Thoracic aorta (tissue), 2 donors: ENCODE results near the gene DOK1. TPM values are rescaled to one million over a fixed set of nuclear protein-coding genes. Genes with fewer than 3 reads are reported as not detected.
A peak's percentile ranks its signal among the peaks of the same experiment; 100 is the strongest.

Source experiments
- ATAC-seq: fragments of 150-250 bp; one replicate; pipeline ENCODE4 v1.8.0; 2017; ENCODE audit warnings: low read depth; ENCODE audit not compliant: insufficient number of reproducible peaks, low FRiP score
- DNase-seq: peaks from one replicate; pipeline ENCODE4 v3.0.0-alpha.2; 2020; ENCODE audit warnings: low spot score
- H3K27ac ChIP-seq, 2 donors: fragments of 200-600 bp; sonication (generic); 1 replicate in 1 of 2; 2 replicates in 1 of 2; pipeline ENCODE4 v1.5.1; 2016; ENCODE audit warnings: mild to moderate bottlenecking in 2 of 2, moderate library complexity in 2 of 2
- H3K27me3 ChIP-seq: fragments of 200-600 bp; sonication (generic); replicated peaks from 2 replicates; pipeline ENCODE4 v1.6.0; 2016; ENCODE audit warnings: mild to moderate bottlenecking; ENCODE audit not compliant: insufficient read depth
- H3K36me3 ChIP-seq: fragments of 200-600 bp; sonication (generic); one replicate; pipeline ENCODE4 v1.5.1; 2016
- H3K4me1 ChIP-seq, 2 donors: fragments of 200-600 bp; sonication (generic); 1 replicate in 1 of 2; 2 replicates in 1 of 2; pipeline versions ENCODE4 v1.5.1 to v1.6.0; 2016; ENCODE audit warnings: low read depth in 2 of 2, mild to moderate bottlenecking in 1 of 2; ENCODE audit not compliant: control insufficient read depth in 1 of 2
- H3K4me3 ChIP-seq: fragments of 200-600 bp; sonication (generic); 2 replicates; pipeline ENCODE4 v1.5.1; 2016; ENCODE audit warnings: mild to moderate bottlenecking
- H3K9me3 ChIP-seq: fragments of 200-600 bp; sonication (generic); 2 replicates; pipeline ENCODE4 v1.5.1; 2016
- total RNA-seq, 2 donors: library from RNA; depleted of rRNA; stranded (reverse); fragments of >200 nt; gene quantifications; one replicate each; pipeline versions ENCODE4 v1.1.0 to v1.2.3, GENCODE V29; 2016
- TF ChIP-seq, protein P1 (sequence below): fragments of 200-600 bp; sonication (generic); IDR thresholded peaks from one replicate; pipeline ENCODE4 v1.5.1; 2019; ENCODE audit warnings: antibody characterized with exemption

DOK1 gene
- total RNA-seq, 2 donors from 2014 or later = 17.6 to 23.1 TPM

DNA sequence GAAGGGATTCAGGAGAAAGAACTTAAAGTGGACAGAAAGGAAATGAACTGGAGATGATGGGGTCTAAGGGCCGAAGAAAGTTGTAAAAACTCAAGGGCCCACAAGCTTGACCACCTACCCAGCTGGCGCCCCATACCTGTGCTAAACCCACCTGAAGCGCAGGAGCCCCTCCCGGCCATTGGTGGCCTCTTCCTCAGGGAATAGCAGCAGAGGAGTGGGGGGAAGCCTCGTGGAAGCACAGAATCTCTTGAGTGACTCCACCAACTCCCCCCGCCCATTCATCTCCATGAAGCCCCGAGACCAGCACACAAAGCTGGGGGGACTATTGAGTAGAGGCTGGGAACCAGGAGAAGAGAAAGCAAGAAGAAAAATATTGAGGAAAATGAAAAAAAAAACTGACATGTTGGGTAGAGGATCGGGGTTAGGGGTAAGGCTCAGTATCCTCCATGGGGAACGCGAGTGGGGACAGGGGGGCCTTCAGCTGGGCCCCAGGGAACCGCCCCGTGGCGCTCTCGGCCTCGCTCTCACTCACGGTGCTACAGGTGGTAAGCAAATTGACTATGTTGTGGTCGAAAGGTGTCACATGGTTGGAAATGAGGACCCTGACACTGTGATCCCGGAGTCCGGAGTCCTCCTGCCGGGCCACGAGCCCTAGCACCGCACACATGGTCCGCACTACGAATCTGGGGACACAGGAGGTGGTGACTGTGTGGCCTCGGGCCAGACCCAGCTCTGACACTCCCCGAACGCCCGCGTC, 25.7 kb upstream of the DOK1 start:
- ATAC-seq = no peak
- no peaks in the 10 kb centered on the region for H3K9me3 ChIP-seq
- no peaks in the 10 kb centered on the region for H3K27me3 ChIP-seq
- peak overlapping the region; percentile 81 for H3K27ac ChIP-seq
- DNase-seq = no peak
- TF ChIP-seq, protein P1, sequence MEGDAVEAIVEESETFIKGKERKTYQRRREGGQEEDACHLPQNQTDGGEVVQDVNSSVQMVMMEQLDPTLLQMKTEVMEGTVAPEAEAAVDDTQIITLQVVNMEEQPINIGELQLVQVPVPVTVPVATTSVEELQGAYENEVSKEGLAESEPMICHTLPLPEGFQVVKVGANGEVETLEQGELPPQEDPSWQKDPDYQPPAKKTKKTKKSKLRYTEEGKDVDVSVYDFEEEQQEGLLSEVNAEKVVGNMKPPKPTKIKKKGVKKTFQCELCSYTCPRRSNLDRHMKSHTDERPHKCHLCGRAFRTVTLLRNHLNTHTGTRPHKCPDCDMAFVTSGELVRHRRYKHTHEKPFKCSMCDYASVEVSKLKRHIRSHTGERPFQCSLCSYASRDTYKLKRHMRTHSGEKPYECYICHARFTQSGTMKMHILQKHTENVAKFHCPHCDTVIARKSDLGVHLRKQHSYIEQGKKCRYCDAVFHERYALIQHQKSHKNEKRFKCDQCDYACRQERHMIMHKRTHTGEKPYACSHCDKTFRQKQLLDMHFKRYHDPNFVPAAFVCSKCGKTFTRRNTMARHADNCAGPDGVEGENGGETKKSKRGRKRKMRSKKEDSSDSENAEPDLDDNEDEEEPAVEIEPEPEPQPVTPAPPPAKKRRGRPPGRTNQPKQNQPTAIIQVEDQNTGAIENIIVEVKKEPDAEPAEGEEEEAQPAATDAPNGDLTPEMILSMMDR = no peak
- H3K36me3 ChIP-seq = peaks cover 31% of the 10 kb centered on the region
- H3K4me3 ChIP-seq = peak overlapping the region; percentile 100
- H3K4me1 ChIP-seq = peaks cover 14 to 27% of the 10 kb centered on the region in 2 donors

DNA sequence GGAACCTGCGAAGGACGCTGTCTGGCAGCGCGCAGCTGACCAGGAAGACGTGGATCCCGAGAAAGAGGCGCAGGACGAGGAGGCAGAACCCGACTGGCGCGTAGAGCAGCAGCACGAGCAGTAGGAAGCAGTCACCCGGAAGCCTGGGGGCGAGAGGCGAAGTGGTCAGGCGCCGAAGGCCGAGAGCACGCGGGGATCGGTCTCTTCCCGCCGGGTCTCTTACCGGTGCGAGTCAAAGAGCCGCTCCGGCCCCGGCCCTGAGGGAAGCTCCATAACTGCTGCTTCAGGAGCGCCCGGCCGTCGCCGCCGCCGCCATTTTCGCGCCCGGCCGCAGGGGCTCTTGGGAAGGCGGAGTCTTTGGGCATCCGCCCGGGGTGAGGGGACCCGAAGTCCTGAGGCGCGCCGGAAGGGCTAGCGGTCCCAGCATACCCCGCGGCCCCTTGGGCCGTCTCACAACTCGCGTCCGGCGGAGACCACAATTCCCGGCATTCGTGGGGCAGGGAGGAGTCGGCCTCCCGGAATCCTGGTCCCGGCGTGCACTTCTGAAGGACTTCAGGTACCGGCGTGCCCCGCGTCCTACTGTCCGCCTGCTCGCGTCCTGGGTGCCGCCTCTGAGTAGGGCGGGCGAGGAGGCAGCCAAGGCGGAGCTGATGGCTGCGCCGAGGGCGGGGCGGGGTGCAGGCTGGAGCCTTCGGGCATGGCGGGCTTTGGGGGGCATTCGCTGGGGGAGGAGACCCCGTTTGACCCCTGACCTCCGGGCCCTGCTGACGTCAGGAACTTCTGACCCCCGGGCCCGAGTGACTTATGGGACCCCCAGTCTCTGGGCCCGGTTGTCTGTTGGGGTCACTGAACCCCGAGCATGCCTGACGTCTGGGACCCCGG, 24.9 kb upstream of the DOK1 start, which contains the start of the genes AUP1 and HTRA2:
TSS of gene AUP1 (minus strand) at position 350 of the 882 bp plus-strand sequence. CDS start at position 273, 77 bp downstream.
TSS of gene HTRA2 (plus strand) at position 577 of the 882 bp plus-strand sequence. CDS start at position 651, 74 bp downstream.
- DNase-seq (peak; percentile 94), ATAC-seq (peak; percentile 87)
- peaks cover 34% of the 10 kb centered on the region for H3K36me3 ChIP-seq
- peak within 1 kb of the TSS; percentile 100 for H3K4me3 ChIP-seq
- TF ChIP-seq, protein P1 = no peak
- no peaks in the 10 kb centered on the region for H3K9me3 ChIP-seq
- peak within 1 kb of the TSS; percentile 81 for H3K27ac ChIP-seq
- H3K4me1 ChIP-seq = peaks cover 14 to 27% of the 10 kb centered on the region in 2 donors
- no peaks in the 10 kb centered on the region for H3K27me3 ChIP-seq

DNA sequence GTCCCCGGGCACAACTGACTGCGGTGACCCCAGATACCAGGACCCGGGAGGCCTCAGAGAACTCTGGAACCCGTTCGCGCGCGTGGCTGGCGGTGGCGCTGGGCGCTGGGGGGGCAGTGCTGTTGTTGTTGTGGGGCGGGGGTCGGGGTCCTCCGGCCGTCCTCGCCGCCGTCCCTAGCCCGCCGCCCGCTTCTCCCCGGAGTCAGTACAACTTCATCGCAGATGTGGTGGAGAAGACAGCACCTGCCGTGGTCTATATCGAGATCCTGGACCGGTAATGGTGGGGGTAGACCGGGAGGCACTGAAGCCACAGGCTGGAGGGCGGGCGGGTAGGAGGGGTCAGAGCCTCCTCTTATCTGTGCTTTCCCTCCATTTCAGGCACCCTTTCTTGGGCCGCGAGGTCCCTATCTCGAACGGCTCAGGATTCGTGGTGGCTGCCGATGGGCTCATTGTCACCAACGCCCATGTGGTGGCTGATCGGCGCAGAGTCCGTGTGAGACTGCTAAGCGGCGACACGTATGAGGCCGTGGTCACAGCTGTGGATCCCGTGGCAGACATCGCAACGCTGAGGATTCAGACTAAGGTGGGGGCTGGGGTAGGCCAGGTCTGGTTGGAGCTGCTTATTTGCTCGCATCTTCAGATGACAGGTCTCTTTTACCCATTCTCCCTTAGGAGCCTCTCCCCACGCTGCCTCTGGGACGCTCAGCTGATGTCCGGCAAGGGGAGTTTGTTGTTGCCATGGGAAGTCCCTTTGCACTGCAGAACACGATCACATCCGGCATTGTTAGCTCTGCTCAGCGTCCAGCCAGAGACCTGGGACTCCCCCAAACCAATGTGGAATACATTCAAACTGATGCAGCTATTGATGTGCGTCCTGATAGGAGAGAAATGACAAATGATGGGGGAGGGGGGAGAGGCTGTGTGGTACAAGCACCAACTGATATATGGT, 24.0 kb upstream of the DOK1 start:
- ATAC-seq (no peak), DNase-seq (no peak)
- TF ChIP-seq, protein P1 = no peak
- peaks cover 14 to 27% of the 10 kb centered on the region in 2 donors for H3K4me1 ChIP-seq
- H3K4me3 ChIP-seq = peak overlapping the region; percentile 100
- no peaks in the 10 kb centered on the region for H3K9me3 ChIP-seq
- peak overlapping the region; percentile 65 to 81 for H3K27ac ChIP-seq
- H3K36me3 ChIP-seq = peaks cover 34% of the 10 kb centered on the region
- no peaks in the 10 kb centered on the region for H3K27me3 ChIP-seq

DNA sequence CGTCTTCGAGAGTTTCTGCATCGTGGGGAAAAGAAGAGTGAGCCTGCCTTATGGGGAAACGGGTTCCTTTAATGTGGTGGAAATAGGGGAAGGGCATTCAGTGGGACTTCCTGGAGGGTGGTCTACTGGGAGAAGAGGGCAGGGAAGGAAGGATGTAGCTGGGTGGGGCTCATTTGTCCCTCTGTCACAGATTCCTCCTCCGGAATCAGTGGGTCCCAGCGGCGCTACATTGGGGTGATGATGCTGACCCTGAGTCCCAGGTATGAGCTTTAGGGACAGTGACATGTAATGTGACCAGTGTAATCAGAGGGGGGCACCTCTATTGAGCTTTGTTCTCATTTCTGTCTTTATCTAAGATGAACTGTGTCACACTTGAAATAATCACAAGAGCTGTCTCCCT, 22.9 kb upstream of the DOK1 start:
- H3K27ac ChIP-seq = no peak overlapping the region
- TF ChIP-seq, protein P1 = no peak

More for the DNA sequence above, 22.9 kb upstream of the DOK1 start:
- DNase-seq (no peak), ATAC-seq (no peak)
- H3K4me1 ChIP-seq = peaks cover 14 to 27% of the 10 kb centered on the region in 2 donors
- peaks cover 27% of the 10 kb centered on the region for H3K36me3 ChIP-seq
- H3K27me3 ChIP-seq = no peaks in the 10 kb centered on the region
- no peak overlapping the region for H3K4me3 ChIP-seq
- no peaks in the 10 kb centered on the region for H3K9me3 ChIP-seq
